Measurements from ENCODE around the gene NECAB2. TPM values are rescaled to one million over a fixed set of nuclear protein-coding genes. Genes with fewer than 3 reads are reported as not detected.

Gene NECAB2
- total and polyA plus RNA-seq, 2 of the 8 experiments (the other 6 are each of a cell fraction or from before 2014, with no cell fraction given): 3.6 to 4.2 TPM

DNA sequence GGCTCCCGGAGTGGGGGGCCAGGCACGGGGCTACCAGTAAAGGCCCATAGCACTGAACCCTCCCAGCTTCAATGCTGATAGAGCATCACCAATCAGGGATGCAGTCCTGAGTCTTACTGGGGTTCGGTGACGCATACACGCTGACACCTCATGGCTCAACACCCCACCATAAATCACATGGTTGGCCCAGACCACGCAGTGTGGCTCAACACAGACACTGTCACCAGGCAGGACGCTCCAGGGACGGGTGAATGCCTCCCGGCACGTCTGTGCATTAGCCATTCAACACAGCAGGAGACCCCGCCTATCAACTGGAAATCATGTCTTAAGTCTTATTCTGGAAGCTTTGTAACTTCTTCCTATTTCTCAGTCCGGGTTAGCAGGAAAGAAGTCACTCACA is 35.0 kb downstream of the NECAB2 start:
- no peak for FAIRE-seq
- H2BK120ac ChIP-seq (replicated peaks; ENCODE audit: low read depth, low read length): no peak overlapping the region
- H2BK12ac ChIP-seq (ENCODE audit: low read depth, low read length): no peak overlapping the region
- H3K27ac ChIP-seq (ENCODE audit: low read depth, low read length): no peak overlapping the region
- no peak for DNase-seq (ENCODE audit: low read depth in 1 of 2, low spot score in 2 of 2)
- CTCF ChIA-PET (ENCODE audit: partially characterized antibody): interaction anchor here (1.3 to 2.1 kb wide), 4 partner anchors 8 to 49 kb away, joined by 3 to 7 read pairs (median 4); partner anchors contain the start of gene OSGIN1
- no peak overlapping the region for H4K91ac ChIP-seq (replicated peaks; ENCODE audit: insufficient read length, low read length)
- no peaks in the 10 kb centered on the region; a peak in 1 of 7 replicates for H3K4me1 ChIP-seq (replicated peaks in 1 of 4; ENCODE audit: control insufficient read depth in 3 of 4, insufficient read depth in 4 of 4, low read length in 3 of 4)
- H2BK20ac ChIP-seq (ENCODE audit: low read length): no peak overlapping the region
- no peak overlapping the region; the same call in 1 of the 2 replicates for H4K8ac ChIP-seq (ENCODE audit: extremely low read depth, insufficient read depth, low read length)
- no peaks in the 10 kb centered on the region for H3K23me2 ChIP-seq (ENCODE audit: low read depth, low read length)
- no peak overlapping the region for H3K4me2 ChIP-seq (ENCODE audit: insufficient read depth in 1 of 2, low read depth in 2 of 2, low read length in 2 of 2)
- H3K56ac ChIP-seq (replicated peaks; ENCODE audit: insufficient read length, low read depth, low read length): no peak overlapping the region
- H3K23ac ChIP-seq (ENCODE audit: insufficient read length): no peak overlapping the region
- H4K5ac ChIP-seq (ENCODE audit: insufficient read length, low read depth, low read length): no peak overlapping the region
- no peaks in the 10 kb centered on the region for H3K36me3 ChIP-seq (ENCODE audit: control insufficient read depth in 2 of 4, insufficient read depth in 4 of 4, low read length in 3 of 4)
- no peak overlapping the region for H2AK5ac ChIP-seq (ENCODE audit: low read depth, low read length)
- H3K4me3 ChIP-seq (ENCODE audit: extremely low read depth in 1 of 4, insufficient read depth in 2 of 4, low read depth in 3 of 4, low read length in 4 of 4): no peak overlapping the region
- 90% methylated on average over 12 of the region's 12 CpGs; no CpG with 5 or more reads in 1 of the 2 experiments for WGBS, 2 experiments (ENCODE audit: extremely low coverage in 1 of 2, insufficient coverage in 1 of 2, insufficient read length in 1 of 2, insufficient replicate concordance in 2 of 2, low coverage in 1 of 2, low lambda C conversion rate in 2 of 2, missing lambda C conversion rate in 1 of 2)
- no peak overlapping the region for H3K4ac ChIP-seq (replicated peaks; ENCODE audit: insufficient read length, low read depth, low read length)
- no peak overlapping the region for H2AFZ ChIP-seq (ENCODE audit: low read length)
- H3K27me3 ChIP-seq (replicated peaks in 1 of 4; ENCODE audit: control insufficient read depth in 3 of 4, extremely low read depth in 1 of 4, insufficient read depth in 3 of 4, low read length in 3 of 4): no peaks in the 10 kb centered on the region; a peak in 1 of 7 replicates
- no peaks in the 10 kb centered on the region for H4K20me1 ChIP-seq (replicated peaks in 1 of 2; ENCODE audit: control insufficient read depth in 1 of 2, insufficient read depth in 2 of 2, low read length in 2 of 2)
- H2BK15ac ChIP-seq (ENCODE audit: low read length): no peak overlapping the region
- H3K9me3 ChIP-seq (ENCODE audit: insufficient read depth in 2 of 2, low read depth in 1 of 2, low read length in 1 of 2): no peaks in the 10 kb centered on the region
- H3K18ac ChIP-seq (ENCODE audit: extremely low read depth, low read length): no peak overlapping the region
- no peak overlapping the region for H3K14ac ChIP-seq (ENCODE audit: insufficient read length)
- no peaks in the 10 kb centered on the region for H3K79me1 ChIP-seq (ENCODE audit: low read depth, low read length)
- H3K9ac ChIP-seq (replicated peaks in 1 of 4; ENCODE audit: extremely low read depth in 1 of 4, low read depth in 3 of 4, low read length in 3 of 4): no peak overlapping the region
- no peak overlapping the region for H2BK5ac ChIP-seq (ENCODE audit: low read depth, low read length)
- POLR2A ChIA-PET (ENCODE audit: partially characterized antibody): interaction anchor here (0.9 kb wide), 1 partner anchor 41 kb away, joined by 3 read pairs; no protein-coding TSS in a partner anchor
- no peaks in the 10 kb centered on the region for H3K79me2 ChIP-seq (ENCODE audit: control insufficient read depth in 1 of 2, insufficient read depth in 2 of 2, low read length in 2 of 2)
- no peak for TF ChIP-seq CHD1 (IDR thresholded peaks at IDR 0.05; ENCODE audit: low read depth, low read length)
- TF ChIP-seq CHD2 (IDR thresholded peaks at IDR 0.05; ENCODE audit: low read length): no peak
- TF ChIP-seq POLR2A (IDR thresholded peaks at IDR 0.05; ENCODE audit: control extremely low read depth in 1 of 2, low read depth in 2 of 2, low read length in 2 of 2): no peak
- no peak for TF ChIP-seq NANOG (IDR thresholded peaks at IDR 0.05; ENCODE audit: insufficient read depth, low read depth, low read length, poor library complexity, severe bottlenecking)
- no peak for TF ChIP-seq POU5F1 (IDR thresholded peaks at IDR 0.05; ENCODE audit: low read depth, low read length)
- no peak for TF ChIP-seq EGR1 (IDR thresholded peaks at IDR 0.05; ENCODE audit: borderline replicate concordance, low read depth, low read length)
- TF ChIP-seq RFX5 (IDR thresholded peaks at IDR 0.05; ENCODE audit: borderline replicate concordance, low read depth, low read length): no peak
- no peak for TF ChIP-seq SIX5 (IDR thresholded peaks at IDR 0.05; ENCODE audit: low read depth, low read length)
- no peak for TF ChIP-seq EP300 (IDR thresholded peaks at IDR 0.05; ENCODE audit: borderline replicate concordance in 1 of 2, low read depth in 2 of 2, low read length in 2 of 2)
- TF ChIP-seq CEBPB (IDR thresholded peaks at IDR 0.05; ENCODE audit: low read depth, low read length): no peak
- TF ChIP-seq POLR2AphosphoS5 (IDR thresholded peaks at IDR 0.05; ENCODE audit: low read depth, low read length): no peak
- TF ChIP-seq CTBP2 (IDR thresholded peaks at IDR 0.05; ENCODE audit: borderline replicate concordance, insufficient read depth, insufficient read length, low read length): no peak
- TF ChIP-seq, protein P1, sequence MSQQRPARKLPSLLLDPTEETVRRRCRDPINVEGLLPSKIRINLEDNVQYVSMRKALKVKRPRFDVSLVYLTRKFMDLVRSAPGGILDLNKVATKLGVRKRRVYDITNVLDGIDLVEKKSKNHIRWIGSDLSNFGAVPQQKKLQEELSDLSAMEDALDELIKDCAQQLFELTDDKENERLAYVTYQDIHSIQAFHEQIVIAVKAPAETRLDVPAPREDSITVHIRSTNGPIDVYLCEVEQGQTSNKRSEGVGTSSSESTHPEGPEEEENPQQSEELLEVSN (IDR thresholded peaks at IDR 0.05): no peak
- no peak for TF ChIP-seq TBP (IDR thresholded peaks at IDR 0.05; ENCODE audit: low read depth, low read length)
- no peak for TF ChIP-seq SP2 (IDR thresholded peaks at IDR 0.05; ENCODE audit: low read length)
